ENCODE results near the gene MIX23. TPM values are rescaled to one million over a fixed set of nuclear protein-coding genes. Genes with fewer than 3 reads are reported as not detected.

The MIX23 gene
- total RNA-seq, 1 experiment from 2014 or later: 76.2 TPM

DNA sequence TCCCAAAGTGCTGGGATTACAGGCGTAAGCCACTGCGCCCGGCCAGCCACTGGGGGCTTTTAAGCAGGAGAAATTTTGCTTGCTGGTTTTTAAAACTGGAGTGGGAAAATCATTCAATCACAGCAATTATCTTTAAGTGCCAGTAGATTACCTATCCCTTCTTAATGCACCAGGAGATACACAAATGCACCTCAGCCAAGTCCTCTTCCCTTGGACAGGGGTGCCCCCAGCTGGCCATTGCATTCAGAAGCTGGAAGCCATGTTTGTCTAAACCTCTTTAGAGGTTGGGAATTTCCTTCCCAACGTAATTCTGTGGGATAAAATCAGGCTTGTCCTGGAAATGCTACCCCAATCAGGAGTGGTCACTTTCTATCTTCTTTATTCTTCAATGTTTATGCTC lies 26.6 kb downstream of the MIX23 start:
- POLR2A ChIA-PET: no interaction called here

DNA sequence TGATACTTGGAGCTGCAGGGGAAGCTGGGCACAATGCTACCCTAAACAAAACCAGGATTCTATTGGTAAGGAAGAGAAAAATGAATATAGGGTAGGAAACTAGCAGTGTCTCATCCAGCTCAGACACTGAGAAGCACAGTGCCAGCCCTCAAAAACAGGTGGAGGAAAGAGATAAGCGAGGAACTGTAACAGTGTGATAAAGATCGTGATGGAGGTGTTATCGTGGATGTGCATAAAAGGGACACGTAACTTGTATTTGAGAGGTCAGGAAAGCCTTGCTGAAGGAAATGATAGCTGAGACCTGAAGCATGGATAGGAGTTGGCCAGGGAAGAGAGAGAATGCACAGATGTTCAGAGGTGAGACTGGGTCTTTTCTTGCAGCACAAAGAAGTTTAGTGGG lies 27.4 kb downstream of the MIX23 start:
- peaks cover 3 to 6% of the 10 kb centered on the region in 2 experiments; a peak in 2 of 4 replicates for H3K36me3 ChIP-seq (ENCODE audit: control insufficient read depth in 1 of 2, insufficient read depth in 2 of 2, low read length in 2 of 2)
- H3K4me2 ChIP-seq (ENCODE audit: low read length): no peak overlapping the region
- no peaks in the 10 kb centered on the region for H3K9me3 ChIP-seq (ENCODE audit: control insufficient read depth in 1 of 2, insufficient read depth in 1 of 2, low read depth in 1 of 2, low read length in 2 of 2)
- intact Hi-C loops (cut with micrococcal nuclease): loop anchor here (1.0 to 5.0 kb wide), 3 partner anchors 48 to 809 kb away; no protein-coding TSS in a partner anchor
- H2AFZ ChIP-seq (ENCODE audit: low read depth, low read length, poor library complexity, severe bottlenecking): no peak overlapping the region
- no peak overlapping the region for H3K9ac ChIP-seq (ENCODE audit: low read length)
- POLR2A ChIA-PET: no interaction called here
- no peaks in the 10 kb centered on the region for H3K9me2 ChIP-seq (ENCODE audit: insufficient read depth)
- RAD21 ChIA-PET (ENCODE audit: low non-redundant PET in 1 of 2, low total read pairs in 2 of 2, uncharacterized antibody in 2 of 2, unreplicated experiment in 2 of 2): no interaction called here
- ATAC-seq (no peak), DNase-seq (ENCODE audit: low read depth, low spot score) (no peak)
- H3K4me3 ChIP-seq (replicated peaks in 1 of 2; ENCODE audit: low read depth in 1 of 2, low read length in 2 of 2): no peak overlapping the region
- H3K27me3 ChIP-seq (ENCODE audit: insufficient read depth, low read length): no peaks in the 10 kb centered on the region
- no peaks in the 10 kb centered on the region; a peak in 2 of 4 replicates for H3K4me1 ChIP-seq (ENCODE audit: control insufficient read depth in 1 of 2, insufficient read depth in 2 of 2, low read length in 2 of 2)
- CTCF ChIA-PET: no interaction called here
- no peaks in the 10 kb centered on the region for H4K20me1 ChIP-seq (ENCODE audit: insufficient read depth)
- H3K79me2 ChIP-seq (ENCODE audit: insufficient read depth, low read length): no peaks in the 10 kb centered on the region
- BruUV-seq (replicated peaks): no TSS peak
- no peak overlapping the region for H3K27ac ChIP-seq (ENCODE audit: low read depth, low read length)
- no peak for TF ChIP-seq POLR2A (IDR thresholded peaks at IDR 0.05; ENCODE audit: borderline replicate concordance, extremely low read depth, insufficient read depth, insufficient read length)
- no peak for TF ChIP-seq TCF7L2 (IDR thresholded peaks at IDR 0.05; ENCODE audit: borderline replicate concordance, extremely low read depth, insufficient read depth, insufficient read length)
- TF ChIP-seq, protein P1, sequence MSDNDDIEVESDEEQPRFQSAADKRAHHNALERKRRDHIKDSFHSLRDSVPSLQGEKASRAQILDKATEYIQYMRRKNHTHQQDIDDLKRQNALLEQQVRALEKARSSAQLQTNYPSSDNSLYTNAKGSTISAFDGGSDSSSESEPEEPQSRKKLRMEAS (IDR thresholded peaks at IDR 0.05): no peak
- TF ChIP-seq EGR1 (IDR thresholded peaks at IDR 0.05; ENCODE audit: low read depth): no peak
- TF ChIP-seq CBX3 (IDR thresholded peaks at IDR 0.05; ENCODE audit: low read depth): no peak
- TF ChIP-seq CEBPB (IDR thresholded peaks at IDR 0.05; ENCODE audit: low read depth): no peak
- no peak for TF ChIP-seq POLR2AphosphoS5 (IDR thresholded peaks at IDR 0.05; ENCODE audit: low read depth, low read length)
- no peak for TF ChIP-seq SP1 (IDR thresholded peaks at IDR 0.05; ENCODE audit: low read depth)
- TF ChIP-seq, protein P2, sequence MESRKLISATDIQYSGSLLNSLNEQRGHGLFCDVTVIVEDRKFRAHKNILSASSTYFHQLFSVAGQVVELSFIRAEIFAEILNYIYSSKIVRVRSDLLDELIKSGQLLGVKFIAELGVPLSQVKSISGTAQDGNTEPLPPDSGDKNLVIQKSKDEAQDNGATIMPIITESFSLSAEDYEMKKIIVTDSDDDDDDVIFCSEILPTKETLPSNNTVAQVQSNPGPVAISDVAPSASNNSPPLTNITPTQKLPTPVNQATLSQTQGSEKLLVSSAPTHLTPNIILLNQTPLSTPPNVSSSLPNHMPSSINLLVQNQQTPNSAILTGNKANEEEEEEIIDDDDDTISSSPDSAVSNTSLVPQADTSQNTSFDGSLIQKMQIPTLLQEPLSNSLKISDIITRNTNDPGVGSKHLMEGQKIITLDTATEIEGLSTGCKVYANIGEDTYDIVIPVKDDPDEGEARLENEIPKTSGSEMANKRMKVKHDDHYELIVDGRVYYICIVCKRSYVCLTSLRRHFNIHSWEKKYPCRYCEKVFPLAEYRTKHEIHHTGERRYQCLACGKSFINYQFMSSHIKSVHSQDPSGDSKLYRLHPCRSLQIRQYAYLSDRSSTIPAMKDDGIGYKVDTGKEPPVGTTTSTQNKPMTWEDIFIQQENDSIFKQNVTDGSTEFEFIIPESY (IDR thresholded peaks at IDR 0.05; ENCODE audit: extremely low read depth, insufficient replicate concordance, low read length): no peak

More for the DNA sequence above, 26.6 kb downstream of the MIX23 start:
- no peaks in the 10 kb centered on the region for H3K9me3 ChIP-seq (ENCODE audit: control insufficient read depth in 1 of 2, insufficient read depth in 1 of 2, low read depth in 1 of 2, low read length in 2 of 2)
- no peaks in the 10 kb centered on the region for H3K4me1 ChIP-seq (ENCODE audit: control insufficient read depth in 1 of 2, insufficient read depth in 2 of 2, low read length in 2 of 2)
- H3K4me3 ChIP-seq (replicated peaks in 1 of 2; ENCODE audit: low read depth in 1 of 2, low read length in 2 of 2): no peak overlapping the region
- no peak overlapping the region for H2AFZ ChIP-seq (ENCODE audit: low read depth, low read length, poor library complexity, severe bottlenecking)
- no TSS peak for BruUV-seq (replicated peaks)
- DNase-seq (ENCODE audit: low read depth, low spot score) (peak; percentile 34), ATAC-seq (peak; percentile 78)
- H3K79me2 ChIP-seq (ENCODE audit: insufficient read depth, low read length): no peaks in the 10 kb centered on the region
- H3K27me3 ChIP-seq (ENCODE audit: insufficient read depth, low read length): no peaks in the 10 kb centered on the region
- TF ChIP-seq, protein P3, sequence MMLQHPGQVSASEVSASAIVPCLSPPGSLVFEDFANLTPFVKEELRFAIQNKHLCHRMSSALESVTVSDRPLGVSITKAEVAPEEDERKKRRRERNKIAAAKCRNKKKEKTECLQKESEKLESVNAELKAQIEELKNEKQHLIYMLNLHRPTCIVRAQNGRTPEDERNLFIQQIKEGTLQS (IDR thresholded peaks at IDR 0.05): no peak
- TF ChIP-seq RAD21 (IDR thresholded peaks at IDR 0.05; ENCODE audit: low read depth) (peak; percentile 81), SIN3A (IDR thresholded peaks at IDR 0.05; ENCODE audit: low read depth) (no peak), YY1 (IDR thresholded peaks at IDR 0.05; ENCODE audit: extremely low read depth, insufficient replicate concordance, low read depth, low read length) (peak; percentile 87)
- TF ChIP-seq, protein P4, sequence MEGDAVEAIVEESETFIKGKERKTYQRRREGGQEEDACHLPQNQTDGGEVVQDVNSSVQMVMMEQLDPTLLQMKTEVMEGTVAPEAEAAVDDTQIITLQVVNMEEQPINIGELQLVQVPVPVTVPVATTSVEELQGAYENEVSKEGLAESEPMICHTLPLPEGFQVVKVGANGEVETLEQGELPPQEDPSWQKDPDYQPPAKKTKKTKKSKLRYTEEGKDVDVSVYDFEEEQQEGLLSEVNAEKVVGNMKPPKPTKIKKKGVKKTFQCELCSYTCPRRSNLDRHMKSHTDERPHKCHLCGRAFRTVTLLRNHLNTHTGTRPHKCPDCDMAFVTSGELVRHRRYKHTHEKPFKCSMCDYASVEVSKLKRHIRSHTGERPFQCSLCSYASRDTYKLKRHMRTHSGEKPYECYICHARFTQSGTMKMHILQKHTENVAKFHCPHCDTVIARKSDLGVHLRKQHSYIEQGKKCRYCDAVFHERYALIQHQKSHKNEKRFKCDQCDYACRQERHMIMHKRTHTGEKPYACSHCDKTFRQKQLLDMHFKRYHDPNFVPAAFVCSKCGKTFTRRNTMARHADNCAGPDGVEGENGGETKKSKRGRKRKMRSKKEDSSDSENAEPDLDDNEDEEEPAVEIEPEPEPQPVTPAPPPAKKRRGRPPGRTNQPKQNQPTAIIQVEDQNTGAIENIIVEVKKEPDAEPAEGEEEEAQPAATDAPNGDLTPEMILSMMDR (IDR thresholded peaks at IDR 0.05 in 2 of 3, conservative IDR thresholded peaks at IDR 0.05 in 1 of 3; ENCODE audit: borderline replicate concordance in 1 of 3, insufficient read depth in 1 of 3, low read depth in 2 of 3, low read length in 2 of 3): peak; percentile 51 to 59 (median 55); a peak in 5 of 6 replicates
- H3K36me3 ChIP-seq (ENCODE audit: control insufficient read depth in 1 of 2, insufficient read depth in 2 of 2, low read length in 2 of 2): peaks cover 3 to 6% of the 10 kb centered on the region in 2 experiments; a peak in 2 of 4 replicates
- no peak overlapping the region for H3K9ac ChIP-seq (ENCODE audit: low read length)
- ChIA-PET RAD21 (ENCODE audit: low non-redundant PET in 1 of 2, low total read pairs in 2 of 2, uncharacterized antibody in 2 of 2, unreplicated experiment in 2 of 2) (interaction anchor here (1.3 to 1.5 kb wide), 2 partner anchors 50 kb away, joined by 3 to 4 read pairs; no protein-coding TSS in a partner anchor), CTCF (interaction anchor here (1.1 to 2.0 kb wide), 4 partner anchors 50 to 255 kb away, joined by 3 to 14 read pairs (median 4); no protein-coding TSS in a partner anchor)
- H4K20me1 ChIP-seq (ENCODE audit: insufficient read depth): no peaks in the 10 kb centered on the region
- intact Hi-C loops (cut with micrococcal nuclease): loop anchor here (1.0 to 5.0 kb wide), 3 partner anchors 49 to 810 kb away; no protein-coding TSS in a partner anchor
- no peaks in the 10 kb centered on the region for H3K9me2 ChIP-seq (ENCODE audit: insufficient read depth)
- H3K4me2 ChIP-seq (ENCODE audit: low read length): no peak overlapping the region
- H3K27ac ChIP-seq (ENCODE audit: low read depth, low read length): no peak overlapping the region

Data from HCT116 (cell line).